AG04450 (cell line): Measurements from ENCODE around the gene HIVEP3. TPM values are rescaled to one million over a fixed set of nuclear protein-coding genes. Genes with fewer than 3 reads are reported as not detected.
A peak's percentile ranks its signal among the peaks of the same experiment; 100 is the strongest.

ENCODE experiments used
- CTCF ChIA-PET: fragments of 300-600, 350-600 bp; formaldehyde crosslinking; extraction: SDS; loops from one replicate; lab custom pipeline; 2022; ENCODE audit warnings: antibody characterized with exemption, inconsistent platforms; lab: Charles Lee
- POLR2A ChIA-PET: fragments of 350-600 bp; formaldehyde crosslinking; extraction: SDS; loops from one replicate; lab custom pipeline; 2021; ENCODE audit warnings: antibody characterized with exemption, inconsistent platforms; lab: Yijun Ruan, JAX
- DNase-seq: peaks from one replicate; pipeline ENCODE4 v3.0.0-alpha.2; 2011; ENCODE audit warnings: low read depth, low spot score
- H3K27ac ChIP-seq: one replicate; pipeline ENCODE4 v1.5.1; 2012; ENCODE audit warnings: low read depth, low read length, control low read depth
- H3K27me3 ChIP-seq: one replicate; pipeline ENCODE4 v1.6.0; 2012; ENCODE audit warnings: low read length; ENCODE audit not compliant: control insufficient read depth, insufficient read depth
- H3K4me3 ChIP-seq: 2 replicates; pipeline ENCODE4 v1.5.1; 2011; ENCODE audit warnings: mild to moderate bottlenecking, low read depth, low read length, control low read depth
- H3K9me3 ChIP-seq: 2 replicates; pipeline ENCODE4 v1.5.1; 2012; ENCODE audit warnings: low read length; ENCODE audit not compliant: control insufficient read depth, insufficient read depth
- polyA plus RNA-seq: library from polyadenylated mRNA; depleted of rRNA; stranded (reverse); fragments of >200 nt; gene quantifications from 2 replicates; pipeline ENCODE4 v1.2.3, GENCODE V29; 2011
- TF ChIP-seq, protein P1 (sequence below): IDR thresholded peaks from 2 replicates; pipeline ENCODE4 v1.5.1; 2011; ENCODE audit warnings: low read depth, low read length, control low read depth, inconsistent platforms

Gene HIVEP3
- polyA plus RNA-seq, 1 experiment = 4.8 TPM

DNA sequence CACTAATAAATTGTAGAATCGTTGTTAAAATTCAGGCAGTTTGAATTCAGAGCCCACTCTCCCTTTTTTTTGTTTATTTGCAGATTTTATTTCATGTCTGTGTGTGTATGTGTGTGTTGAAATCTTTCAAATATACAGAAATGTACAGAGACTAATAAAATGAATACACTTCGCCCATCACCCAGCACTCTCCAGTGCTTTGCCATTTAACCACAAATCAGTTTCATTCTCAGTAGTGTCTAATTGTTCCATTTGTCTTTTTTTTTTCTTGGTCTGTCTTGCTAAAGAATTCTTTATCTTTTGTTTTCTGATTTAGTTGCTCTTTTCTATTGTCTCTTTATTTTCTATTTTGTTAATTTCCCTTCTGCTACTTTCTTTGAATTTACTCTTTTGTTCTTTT lies 99.7 kb downstream of the HIVEP3 start:
- H3K27ac ChIP-seq = no peak overlapping the region
- CTCF ChIA-PET = interaction anchor here (0.7 kb wide), 1 partner anchor 1203 kb away, joined by 3 read pairs; no protein-coding TSS in a partner anchor
- DNase-seq = no peak
- no peaks in the 10 kb centered on the region for H3K9me3 ChIP-seq
- H3K27me3 ChIP-seq = no peaks in the 10 kb centered on the region
- H3K4me3 ChIP-seq = no peak overlapping the region
- TF ChIP-seq, protein P1, sequence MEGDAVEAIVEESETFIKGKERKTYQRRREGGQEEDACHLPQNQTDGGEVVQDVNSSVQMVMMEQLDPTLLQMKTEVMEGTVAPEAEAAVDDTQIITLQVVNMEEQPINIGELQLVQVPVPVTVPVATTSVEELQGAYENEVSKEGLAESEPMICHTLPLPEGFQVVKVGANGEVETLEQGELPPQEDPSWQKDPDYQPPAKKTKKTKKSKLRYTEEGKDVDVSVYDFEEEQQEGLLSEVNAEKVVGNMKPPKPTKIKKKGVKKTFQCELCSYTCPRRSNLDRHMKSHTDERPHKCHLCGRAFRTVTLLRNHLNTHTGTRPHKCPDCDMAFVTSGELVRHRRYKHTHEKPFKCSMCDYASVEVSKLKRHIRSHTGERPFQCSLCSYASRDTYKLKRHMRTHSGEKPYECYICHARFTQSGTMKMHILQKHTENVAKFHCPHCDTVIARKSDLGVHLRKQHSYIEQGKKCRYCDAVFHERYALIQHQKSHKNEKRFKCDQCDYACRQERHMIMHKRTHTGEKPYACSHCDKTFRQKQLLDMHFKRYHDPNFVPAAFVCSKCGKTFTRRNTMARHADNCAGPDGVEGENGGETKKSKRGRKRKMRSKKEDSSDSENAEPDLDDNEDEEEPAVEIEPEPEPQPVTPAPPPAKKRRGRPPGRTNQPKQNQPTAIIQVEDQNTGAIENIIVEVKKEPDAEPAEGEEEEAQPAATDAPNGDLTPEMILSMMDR = no peak
- POLR2A ChIA-PET = no interaction called here

DNA sequence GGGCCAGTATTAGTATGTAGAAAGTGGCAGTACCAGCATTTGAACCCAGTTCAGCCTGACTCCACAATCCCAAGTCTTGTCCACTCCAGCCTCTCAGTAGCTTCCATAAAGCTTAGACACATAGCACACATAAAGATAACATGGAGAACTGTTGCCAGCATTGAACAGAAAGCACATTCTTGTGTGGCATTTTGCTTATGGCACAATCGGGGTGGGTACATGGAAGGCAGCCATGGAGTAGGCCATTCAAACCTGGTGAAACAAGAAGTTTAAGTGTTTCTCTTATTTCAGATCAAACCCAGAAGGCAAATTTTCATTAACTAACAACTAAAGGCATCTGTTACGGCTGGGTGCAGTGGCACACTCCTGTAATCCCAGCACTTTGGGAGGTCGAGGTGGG lies 102.7 kb downstream of the HIVEP3 start:
- H3K27ac ChIP-seq = no peak overlapping the region
- H3K9me3 ChIP-seq = no peaks in the 10 kb centered on the region
- POLR2A ChIA-PET = no interaction called here
- no peak for DNase-seq
- CTCF ChIA-PET = interaction anchor here (0.5 kb wide), 1 partner anchor 360 kb away, joined by 3 read pairs; no protein-coding TSS in a partner anchor
- H3K4me3 ChIP-seq = no peak overlapping the region
- TF ChIP-seq, protein P1 = no peak
- no peaks in the 10 kb centered on the region for H3K27me3 ChIP-seq

DNA sequence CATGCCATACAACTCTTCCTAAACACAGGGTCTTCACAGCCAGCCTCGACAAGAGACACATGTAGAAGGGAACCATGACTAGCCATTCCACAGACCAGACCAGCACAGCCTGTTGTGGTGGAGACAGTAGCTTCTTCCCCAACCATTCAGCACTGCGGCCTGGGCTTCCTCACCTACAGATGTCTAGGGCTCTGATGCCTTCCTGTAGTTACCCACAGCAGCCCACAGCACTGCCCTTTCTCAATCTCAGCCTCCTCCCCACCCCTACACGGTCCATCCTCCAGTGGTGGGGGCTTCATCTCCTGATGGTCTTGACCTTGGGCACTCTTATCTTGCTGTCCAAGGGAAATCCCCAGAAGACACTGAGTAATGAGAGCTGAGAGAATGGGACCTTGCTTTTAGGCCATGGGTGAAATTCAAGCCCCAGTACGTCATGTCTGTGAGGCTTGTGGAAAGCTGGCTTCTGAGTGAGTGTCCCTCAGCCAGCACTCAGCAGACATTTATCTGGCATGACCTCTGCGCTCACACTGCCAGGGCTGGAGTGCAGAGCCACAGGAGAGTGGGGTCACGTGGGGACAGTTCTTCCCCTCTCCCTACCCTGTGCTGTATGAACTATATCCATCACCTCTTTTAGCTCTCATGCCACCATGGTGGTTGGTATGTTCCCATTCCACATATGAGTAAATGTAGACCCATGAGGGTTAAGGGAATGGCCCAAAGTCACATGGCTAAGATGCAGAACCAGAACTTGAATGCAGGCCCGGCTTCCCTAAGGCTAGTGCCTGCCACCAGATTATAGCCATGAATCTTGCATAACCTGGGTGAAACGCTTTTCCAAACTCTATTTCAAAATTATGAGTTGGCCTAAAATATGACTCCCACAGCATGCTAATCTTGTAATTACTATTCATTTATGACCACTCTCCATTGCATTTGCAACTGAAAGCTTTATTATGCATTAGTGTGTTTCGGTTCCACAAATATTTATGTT lies 104.7 kb downstream of the HIVEP3 start:
- Histone ChIP-seq H3K27ac (no peak overlapping the region), H3K4me3 (no peak overlapping the region), H3K9me3 (no peaks in the 10 kb centered on the region), H3K27me3 (no peaks in the 10 kb centered on the region)
- ChIA-PET CTCF (no interaction called here), POLR2A (no interaction called here)
- TF ChIP-seq, protein P1 = no peak
- no peak for DNase-seq

DNA sequence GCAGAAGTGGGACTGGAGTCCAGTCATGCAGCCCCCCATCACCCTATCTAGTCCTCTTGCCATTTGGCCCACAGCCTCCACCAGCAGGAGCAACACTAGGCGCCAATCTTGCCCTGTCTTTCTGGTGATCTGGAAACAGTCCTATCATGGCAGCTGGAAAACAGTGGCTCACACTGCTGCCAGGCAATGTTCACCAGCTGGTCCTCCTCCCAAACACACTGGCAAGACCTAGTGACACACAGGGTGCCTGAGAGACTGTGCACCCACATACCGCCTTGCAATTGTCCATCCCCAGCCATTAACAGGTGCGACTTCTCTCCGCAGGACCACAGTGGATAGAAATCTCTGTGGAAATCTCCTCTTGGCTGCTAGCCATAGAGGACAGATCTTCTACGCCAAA lies 105.5 kb downstream of the HIVEP3 start:
- Histone ChIP-seq H3K9me3 (no peaks in the 10 kb centered on the region), H3K4me3 (no peak overlapping the region), H3K27me3 (no peaks in the 10 kb centered on the region), H3K27ac (no peak overlapping the region)
- ChIA-PET POLR2A (no interaction called here), CTCF (interaction anchor here (1.4 kb wide), 1 partner anchor 8 kb away, joined by 3 read pairs; no protein-coding TSS in a partner anchor)
- DNase-seq = no peak
- TF ChIP-seq, protein P1 = no peak

DNA sequence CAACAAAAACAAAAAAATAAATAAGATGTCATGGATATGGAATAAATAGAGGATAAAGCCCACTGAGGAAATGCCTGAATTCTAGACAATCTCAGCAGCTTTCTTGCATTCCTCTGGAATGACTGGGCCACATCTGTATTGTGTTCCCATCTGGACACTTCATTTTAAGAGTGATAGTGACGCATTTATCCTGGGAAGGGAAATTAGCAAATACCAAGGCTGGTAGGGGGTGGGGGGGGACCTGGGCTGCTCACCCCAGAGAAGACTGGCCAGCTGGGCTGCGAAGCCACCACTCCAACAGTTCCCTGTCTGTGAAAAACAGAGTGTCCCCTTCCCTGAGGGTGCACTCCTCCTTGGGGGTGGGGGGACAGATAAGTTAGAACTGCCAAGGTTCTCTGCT lies 106.3 kb downstream of the HIVEP3 start:
- CTCF ChIA-PET = interaction anchor here (0.6 to 2.0 kb wide), 9 partner anchors 8 to 361 kb away, joined by 3 to 8 read pairs (median 4); no protein-coding TSS in a partner anchor
- POLR2A ChIA-PET = interaction anchor here (0.7 kb wide), 2 partner anchors 143 to 676 kb away, joined by 3 to 7 read pairs; no protein-coding TSS in a partner anchor
- H3K4me3 ChIP-seq = no peak overlapping the region

More for the DNA sequence above, 106.3 kb downstream of the HIVEP3 start:
- peak; percentile 71 for DNase-seq
- Histone ChIP-seq H3K9me3 (no peaks in the 10 kb centered on the region), H3K27ac (peak overlapping the region; percentile 81), H3K27me3 (no peaks in the 10 kb centered on the region)
- TF ChIP-seq, protein P1 = no peak
